HUDEP-2 (cell line): Measurements from ENCODE around the gene JMJD1C.
"Not testable (repeated sequence)": the region's sequence is repeated elsewhere in the genome, so short reads cannot be mapped to it uniquely, and the experiment has no call there.

ENCODE experiments used
- DNase-seq, 76 experiments: peaks; one replicate each; lab custom pipeline; 2025; ENCODE audit not compliant: unreplicated experiment in 76 of 76; lab: John Stamatoyannopoulos, UW

The JMJD1C gene

DNA sequence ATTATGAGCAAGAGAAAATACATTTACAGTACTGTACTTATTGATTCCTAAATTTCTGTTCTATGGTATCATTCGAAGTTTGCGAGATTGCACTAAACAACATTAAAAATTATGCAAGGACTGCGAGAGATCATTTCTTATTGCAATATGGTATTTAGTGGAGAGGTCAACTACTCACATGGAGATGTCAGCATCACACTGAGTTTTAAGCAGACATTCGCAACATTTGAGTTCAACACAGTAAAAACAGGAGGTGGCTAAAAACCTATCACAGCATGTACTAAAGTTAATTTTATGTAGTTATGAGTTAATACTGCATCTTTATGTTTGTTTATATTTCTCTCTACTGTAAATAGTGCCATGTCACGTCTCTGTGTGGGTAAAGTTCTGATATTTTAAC lies 53.5 kb downstream of the JMJD1C start:
- no peak for DNase-seq

DNA sequence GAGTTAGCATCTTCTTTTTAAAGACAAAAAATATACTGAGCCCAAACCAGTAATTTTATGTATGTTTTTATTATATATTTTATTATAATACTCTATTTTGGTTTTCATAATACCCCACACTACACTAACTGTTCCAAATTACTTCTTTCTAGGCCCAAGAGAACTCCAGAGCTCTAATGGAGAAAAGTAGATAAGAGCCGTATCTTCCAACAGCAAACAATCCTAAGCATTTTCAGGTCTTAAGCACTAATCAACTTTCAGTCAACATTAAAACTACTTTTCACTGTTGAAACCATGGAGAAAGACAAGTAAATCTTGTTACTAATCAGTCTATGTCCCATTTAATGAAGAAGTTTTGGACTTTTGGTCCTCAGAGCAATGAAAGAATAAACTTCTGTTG lies 55.1 kb downstream of the JMJD1C start:
- DNase-seq: no peak

GRCh38 chr10:63409465-63410027 lies 56.2 kb downstream of the JMJD1C start:
- peak in 4 of 76 experiments; percentile 11 to 40 (median 14) for DNase-seq

DNA sequence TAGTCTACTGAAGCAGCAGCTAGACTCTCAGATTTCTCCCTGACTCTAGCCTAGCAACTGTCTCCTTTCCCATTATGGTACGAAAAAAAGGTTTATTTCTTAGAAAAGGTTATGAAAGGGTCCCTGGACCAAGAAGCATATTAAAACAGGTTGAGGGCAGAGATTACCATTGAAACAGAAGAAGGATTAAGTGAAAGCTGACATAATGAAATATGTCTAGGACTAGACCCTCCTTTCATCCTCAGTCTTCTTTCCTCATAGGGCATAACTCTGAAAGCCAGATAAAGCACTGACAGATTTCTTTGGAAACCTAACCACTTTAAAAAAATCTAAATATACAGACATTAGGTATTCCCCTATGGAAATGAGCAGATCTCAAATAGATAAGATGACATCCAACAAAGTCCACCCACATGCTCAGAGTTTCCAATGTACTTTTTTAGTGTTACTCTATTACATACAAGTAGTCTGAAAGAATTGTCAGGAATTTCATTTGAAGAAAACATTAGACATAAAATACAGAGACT lies 58.6 kb downstream of the JMJD1C start:
- no peak for DNase-seq

- DNase-seq: peak in 28 of 76 experiments; percentile 10 to 79 (median 38)
Observed at GRCh38 chr10:63396133-63396761, 69.5 kb downstream of the JMJD1C start.

- no peak for DNase-seq
Observed at GRCh38 chr10:63393050-63393449, 72.7 kb downstream of the JMJD1C start.

DNA sequence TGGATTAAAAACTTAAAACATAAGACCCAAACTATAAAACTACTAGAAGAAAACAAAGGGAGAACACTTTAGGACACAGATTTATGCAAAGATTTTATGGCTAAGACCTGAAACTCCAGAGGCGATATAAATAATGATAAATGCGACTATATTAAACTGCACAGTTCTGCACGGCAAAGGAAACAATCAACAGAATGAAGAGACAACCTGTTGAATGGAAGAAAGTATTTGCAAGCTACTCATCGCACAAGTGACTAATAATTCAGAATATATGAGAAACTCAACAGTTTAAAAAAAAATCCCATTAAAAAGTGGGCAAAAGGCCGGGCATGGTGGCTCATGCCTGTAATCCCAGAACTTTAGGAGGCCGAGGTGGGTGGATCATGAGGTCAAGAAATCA lies 73.6 kb downstream of the JMJD1C start:
- no peak for DNase-seq

GRCh38 chr10:63391812-63392211 lies 74.0 kb downstream of the JMJD1C start:
- DNase-seq: no peak

DNA sequence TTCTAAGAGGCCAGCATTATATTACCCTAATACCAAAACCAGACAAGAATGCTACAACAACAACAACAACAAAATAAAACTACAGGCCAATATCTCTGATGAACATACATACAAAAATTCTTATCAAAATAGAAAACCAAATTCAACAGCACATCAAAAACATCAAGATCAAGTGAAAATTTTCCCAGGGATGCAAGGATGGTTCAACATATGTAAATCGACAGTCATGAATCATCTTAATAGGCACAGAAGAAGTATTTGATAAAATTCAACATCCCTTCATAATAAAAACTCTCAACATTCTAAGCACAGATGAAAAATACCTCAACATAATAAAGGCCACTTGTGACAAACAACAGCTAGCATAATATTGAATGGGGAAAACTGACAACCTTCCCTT lies 75.3 kb downstream of the JMJD1C start:
- DNase-seq: no peak

DNA sequence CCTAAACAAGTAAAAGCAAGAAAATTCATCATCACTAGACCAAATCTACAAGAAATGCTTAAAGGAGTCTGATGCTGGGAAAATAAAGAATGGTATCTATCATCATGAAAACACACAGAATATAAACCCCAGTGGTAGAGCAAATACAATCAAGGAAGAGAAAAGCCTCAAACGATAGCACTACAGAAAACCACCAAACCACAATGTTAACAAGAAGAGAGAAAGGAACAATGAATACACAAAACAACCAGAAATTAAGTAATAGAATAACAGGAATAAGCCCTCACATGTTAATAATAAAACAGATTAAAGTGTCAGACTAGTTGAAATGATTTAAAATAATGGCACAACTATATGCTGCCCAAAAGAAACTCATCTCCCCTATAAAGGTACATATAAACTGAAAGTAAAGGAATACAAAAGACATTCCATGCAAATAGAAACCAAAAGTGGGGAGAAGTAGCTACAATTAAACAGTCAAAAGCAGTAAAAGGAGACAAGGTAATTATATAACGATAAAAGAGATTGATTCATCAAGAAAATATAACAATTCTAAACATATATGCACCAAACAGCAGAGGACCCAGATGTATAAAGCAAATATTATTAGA lies 77.3 kb downstream of the JMJD1C start:
- DNase-seq: no peak

DNA sequence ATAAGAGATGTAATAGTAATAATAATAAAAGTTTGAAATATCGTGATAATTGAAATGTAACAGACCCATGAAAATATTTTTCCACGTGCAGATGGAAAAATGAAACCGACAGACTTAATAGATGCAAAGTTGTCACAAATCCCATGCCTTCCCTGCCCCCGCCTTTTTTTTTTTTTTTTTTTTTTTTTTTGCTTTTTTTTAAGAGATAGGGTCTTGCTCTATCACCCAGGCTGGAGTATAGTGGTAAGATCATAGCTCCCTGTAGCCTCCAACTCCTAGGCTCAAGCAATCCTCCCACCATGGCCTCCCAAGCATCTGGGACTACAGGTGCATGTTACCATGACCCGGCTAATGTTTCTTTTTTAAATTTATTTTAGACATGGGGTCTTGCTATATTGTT lies 80.5 kb downstream of the JMJD1C start:
- DNase-seq: no peak

GRCh38 chr10:63384675-63385074 lies 81.1 kb downstream of the JMJD1C start:
- DNase-seq: no peak

GRCh38 chr10:63384001-63384400 lies 81.8 kb downstream of the JMJD1C start:
- no peak for DNase-seq

DNA sequence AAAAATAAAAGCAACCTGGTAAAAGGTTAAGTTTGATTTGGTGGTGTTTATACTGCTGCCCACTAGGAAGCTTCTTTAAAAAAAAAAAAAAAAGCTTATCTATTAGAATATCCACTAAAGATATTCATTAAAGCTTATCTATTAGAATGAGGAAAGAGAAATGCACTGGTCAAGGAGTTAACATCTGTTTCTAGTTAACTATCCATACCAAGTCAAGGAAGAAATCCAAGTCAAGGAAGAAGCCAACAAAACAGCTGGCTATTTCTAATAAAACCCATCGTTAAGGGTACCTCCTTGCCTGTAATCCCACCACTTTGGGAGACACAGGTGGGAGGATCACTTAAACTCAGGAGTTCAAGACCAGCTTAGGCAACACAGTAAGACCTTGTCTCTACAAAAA lies 82.6 kb downstream of the JMJD1C start:
- DNase-seq: no peak

DNA sequence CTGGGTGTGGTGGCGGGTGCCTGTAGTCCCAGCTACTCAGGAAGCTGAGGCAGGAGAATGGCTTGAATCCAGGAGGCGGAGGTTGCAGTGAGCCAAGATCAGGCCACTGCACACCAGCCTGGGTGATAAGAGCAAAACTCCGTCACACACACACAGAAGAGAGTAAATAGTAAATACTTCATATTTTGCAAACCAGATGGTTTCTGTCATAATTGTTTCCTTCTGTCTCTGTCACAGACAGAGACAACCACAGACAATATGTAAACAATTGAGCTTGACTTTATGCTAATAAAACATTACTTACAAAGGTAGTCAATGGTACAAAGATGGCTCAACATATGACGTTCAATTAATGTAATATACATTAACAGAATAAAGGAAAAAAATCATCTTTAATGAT lies 83.7 kb downstream of the JMJD1C start:
- peak in 10 of 76 experiments; percentile 3 to 27 (median 6) for DNase-seq

- DNase-seq: not testable (repeated sequence)
Observed at GRCh38 chr10:63377305-63377661, 88.5 kb downstream of the JMJD1C start.

GRCh38 chr10:63376560-63377304 lies 89.0 kb downstream of the JMJD1C start:
- no peak for DNase-seq

- DNase-seq: no peak
Observed at GRCh38 chr10:63375859-63376258, 89.9 kb downstream of the JMJD1C start.

- DNase-seq: no peak
Observed at GRCh38 chr10:63375458-63375857, 90.3 kb downstream of the JMJD1C start.

- no peak for DNase-seq
Observed at GRCh38 chr10:63374991-63375390, 90.8 kb downstream of the JMJD1C start.

DNA sequence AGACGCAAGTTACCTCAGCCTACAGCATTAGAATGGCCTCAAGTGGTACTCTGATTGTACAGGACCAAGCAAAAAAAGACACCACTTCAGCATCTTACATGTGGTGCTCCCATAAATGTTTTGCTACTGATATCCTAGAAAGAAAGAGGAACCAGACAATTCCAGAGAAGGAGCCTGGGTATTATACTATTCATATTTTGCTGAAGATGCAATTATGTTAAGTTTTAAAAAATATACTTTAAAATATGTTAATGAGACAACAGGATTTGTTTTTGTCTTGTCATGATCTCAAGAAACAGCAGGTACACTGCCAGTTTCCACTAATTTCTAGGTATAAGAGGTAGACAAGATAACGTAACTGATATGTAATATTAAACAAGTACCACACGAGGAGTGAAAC lies 92.6 kb downstream of the JMJD1C start:
- DNase-seq: no peak
